ENCODE results near the gene CD81. TPM values are rescaled to one million over a fixed set of nuclear protein-coding genes. Genes with fewer than 3 reads are reported as not detected.

CD81 gene
- total RNA-seq, 1 donor from 2014 or later = 441 TPM

- Mint-ChIP-seq H3K27me3 (ENCODE audit: low read depth) (no peaks in the 10 kb centered on the region), H3K27ac (ENCODE audit: unreplicated experiment) (no peak overlapping the region), H3K9me3 (ENCODE audit: low read depth) (peaks cover 3% of the 10 kb centered on the region), H3K4me3 (ENCODE audit: unreplicated experiment) (no peak overlapping the region), H3K36me3 (ENCODE audit: low read depth) (peaks cover 2% of the 10 kb centered on the region), H3K4me1 (ENCODE audit: low read depth) (no peaks in the 10 kb centered on the region)
- no peak for TF ChIP-seq CTCF (IDR thresholded peaks at IDR 0.05)
- peak; percentile 65 for DNase-seq (ENCODE audit: low spot score)
These were observed 10.4 kb upstream of the CD81 start for GRCh38 chr11:2366733-2367132.

DNA sequence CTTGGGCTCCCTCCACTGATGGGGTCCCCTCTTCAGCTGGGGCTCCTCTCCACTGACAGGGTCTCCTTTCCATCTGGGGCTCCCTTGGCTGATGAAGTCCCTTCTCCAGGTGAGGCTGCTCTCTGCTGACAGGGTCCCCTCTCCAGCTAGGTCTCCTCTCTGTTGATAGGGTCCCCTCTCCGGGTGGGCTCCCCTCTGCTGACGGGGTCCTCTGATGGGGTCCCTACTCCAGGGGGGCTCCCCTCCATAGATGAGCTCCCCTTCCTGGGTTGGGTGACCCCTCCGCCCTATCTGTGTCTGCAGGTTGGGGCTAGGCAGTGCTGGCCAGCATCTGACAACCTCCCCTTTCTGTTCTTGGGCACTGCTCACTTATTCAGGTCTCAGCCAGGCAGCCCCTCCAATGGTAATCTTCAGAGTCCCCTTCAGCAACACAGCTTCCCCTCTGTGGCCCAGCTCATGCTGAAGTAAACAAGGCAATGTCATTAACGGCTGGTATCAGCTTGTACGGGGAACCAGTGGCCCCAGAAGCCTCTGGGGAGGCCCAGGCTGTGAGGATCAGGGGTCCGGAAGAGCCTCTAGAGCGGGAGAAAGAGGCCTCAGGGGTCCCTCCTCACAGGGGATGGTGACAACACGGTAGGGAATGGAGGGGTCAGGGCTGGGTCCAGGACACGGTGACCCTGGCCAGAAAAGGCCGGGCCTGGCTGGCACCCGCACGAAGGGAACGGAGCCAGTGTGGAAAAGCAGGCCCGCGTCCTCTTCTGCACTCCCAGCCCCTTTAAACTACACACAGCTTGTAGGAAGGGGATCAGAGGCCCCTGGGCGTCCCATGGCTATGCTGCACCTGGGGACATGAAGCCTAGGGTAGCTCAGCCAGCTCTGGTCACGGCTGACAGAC is 9.6 kb upstream of the CD81 start:
- H3K27ac Mint-ChIP-seq (ENCODE audit: unreplicated experiment) = no peak overlapping the region
- H3K9me3 Mint-ChIP-seq (ENCODE audit: low read depth) = peaks cover 4% of the 10 kb centered on the region
- no peaks in the 10 kb centered on the region for H3K27me3 Mint-ChIP-seq (ENCODE audit: low read depth)
- H3K36me3 Mint-ChIP-seq (ENCODE audit: low read depth) = peaks cover 2% of the 10 kb centered on the region
- TF ChIP-seq CTCF (IDR thresholded peaks at IDR 0.05) = no peak
- H3K4me1 Mint-ChIP-seq (ENCODE audit: low read depth) = no peaks in the 10 kb centered on the region
- DNase-seq (ENCODE audit: low spot score) = peak; percentile 57
- H3K4me3 Mint-ChIP-seq (ENCODE audit: unreplicated experiment) = no peak overlapping the region

DNA sequence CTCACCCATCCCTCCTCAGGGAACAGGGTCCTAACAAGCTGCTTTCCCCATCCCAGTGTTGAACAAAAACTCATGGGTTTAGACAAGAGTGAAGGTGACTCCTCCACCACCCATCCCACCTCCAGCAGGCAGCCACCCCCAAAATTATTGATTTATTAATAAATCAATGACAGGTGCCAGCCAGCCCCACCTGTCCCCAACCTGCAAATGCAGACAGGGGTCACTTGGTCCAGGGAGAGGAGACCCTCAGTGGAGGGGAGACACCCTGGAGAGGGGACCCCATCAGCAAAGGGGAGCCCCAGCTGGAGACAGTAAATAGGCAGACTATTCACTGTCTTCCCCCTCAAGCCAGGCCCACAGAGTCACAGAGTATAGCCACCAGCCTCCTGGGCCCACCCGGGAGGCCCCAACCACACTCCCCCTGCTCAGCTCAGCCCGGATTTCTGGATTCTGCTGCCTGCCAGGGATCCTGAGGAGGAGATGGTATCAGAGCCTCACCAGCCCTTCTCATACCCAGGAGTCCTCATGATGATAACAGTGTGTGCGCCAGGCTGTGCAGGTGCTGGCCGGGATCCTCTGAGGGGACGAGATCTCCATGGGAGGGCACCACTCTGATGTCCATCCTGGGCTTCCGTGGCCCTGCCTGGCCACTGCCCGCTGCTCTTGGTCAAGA is 8.8 kb upstream of the CD81 start:
- DNase-seq (ENCODE audit: low spot score) = peak; percentile 59
- peaks cover 4% of the 10 kb centered on the region for H3K9me3 Mint-ChIP-seq (ENCODE audit: low read depth)
- no peak for TF ChIP-seq CTCF (IDR thresholded peaks at IDR 0.05)
- H3K27me3 Mint-ChIP-seq (ENCODE audit: low read depth) = no peaks in the 10 kb centered on the region
- H3K4me1 Mint-ChIP-seq (ENCODE audit: low read depth) = no peaks in the 10 kb centered on the region
- H3K4me3 Mint-ChIP-seq (ENCODE audit: unreplicated experiment) = no peak overlapping the region
- no peak overlapping the region for H3K27ac Mint-ChIP-seq (ENCODE audit: unreplicated experiment)
- H3K36me3 Mint-ChIP-seq (ENCODE audit: low read depth) = peaks cover 2% of the 10 kb centered on the region

DNA sequence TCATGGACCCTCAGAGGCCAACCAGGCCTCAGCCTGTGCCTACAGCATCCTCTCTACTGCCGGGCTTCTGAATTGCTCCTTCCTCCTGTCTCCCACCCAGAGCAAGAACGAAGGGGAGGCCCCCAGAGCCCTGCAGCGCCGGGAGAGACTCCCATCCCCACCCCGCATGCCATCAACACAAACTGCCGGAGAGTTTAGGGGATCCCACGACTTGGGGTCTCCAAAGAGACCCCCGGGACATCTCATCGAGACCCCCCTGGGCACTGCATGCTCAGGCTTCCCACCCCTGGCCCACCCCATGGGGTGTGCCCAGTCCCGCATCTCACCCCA is 8.3 kb upstream of the CD81 start:
- H3K4me3 Mint-ChIP-seq (ENCODE audit: unreplicated experiment) = no peak overlapping the region
- DNase-seq (ENCODE audit: low spot score) = peak; percentile 49
- no peaks in the 10 kb centered on the region for H3K4me1 Mint-ChIP-seq (ENCODE audit: low read depth)
- H3K9me3 Mint-ChIP-seq (ENCODE audit: low read depth) = peaks cover 4% of the 10 kb centered on the region
- H3K27ac Mint-ChIP-seq (ENCODE audit: unreplicated experiment) = no peak overlapping the region
- peaks cover 1% of the 10 kb centered on the region for H3K36me3 Mint-ChIP-seq (ENCODE audit: low read depth)
- no peaks in the 10 kb centered on the region for H3K27me3 Mint-ChIP-seq (ENCODE audit: low read depth)
- no peak for TF ChIP-seq CTCF (IDR thresholded peaks at IDR 0.05)

GRCh38 chr11:2369320-2369719 is 7.8 kb upstream of the CD81 start:
- Mint-ChIP-seq H3K4me1 (ENCODE audit: low read depth) (no peaks in the 10 kb centered on the region), H3K36me3 (ENCODE audit: low read depth) (no peaks in the 10 kb centered on the region), H3K27ac (ENCODE audit: unreplicated experiment) (no peak overlapping the region), H3K27me3 (ENCODE audit: low read depth) (no peaks in the 10 kb centered on the region), H3K9me3 (ENCODE audit: low read depth) (peaks cover 4% of the 10 kb centered on the region), H3K4me3 (ENCODE audit: unreplicated experiment) (no peak overlapping the region)
- TF ChIP-seq CTCF (IDR thresholded peaks at IDR 0.05) = no peak
- peak; percentile 67 for DNase-seq (ENCODE audit: low spot score)

Data from chondrocyte (in vitro differentiated cells).